Measurements from ENCODE around the gene ARL4D.

GRCh38 chr17:43423777-43424455 is 25.1 kb downstream of the ARL4D start:
- no peak for TF ChIP-seq CTCF (IDR thresholded peaks at IDR 0.05)
- no peak for TF ChIP-seq POLR2A (IDR thresholded peaks at IDR 0.05; ENCODE audit: low read depth)
- TF ChIP-seq POLR2AphosphoS5 (IDR thresholded peaks at IDR 0.05) = no peak
- TF ChIP-seq EP300 (IDR thresholded peaks at IDR 0.05) = no peak
